PFSK-1 (cell line): ENCODE results near the gene EML1.

ENCODE experiments used
- POLR2AphosphoS5 ChIP-seq: IDR thresholded peaks from 2 replicates; pipeline ENCODE4 v1.6.1; 2012; ENCODE audit warnings: low read depth, mild to moderate bottlenecking, control low read depth, low read length, moderate library complexity
- REST ChIP-seq, 2 experiments: IDR thresholded peaks; 2 replicates each; pipeline versions ENCODE4 v1.6.1 to v1.8.0; 2011 to 2012; ENCODE audit warnings: low read depth in 2 of 2, low read length in 2 of 2, control low read depth in 1 of 2, inconsistent platforms in 1 of 2, mild to moderate bottlenecking in 1 of 2, moderate library complexity in 1 of 2; ENCODE audit not compliant: insufficient read depth in 1 of 2
- TAF1 ChIP-seq: IDR thresholded peaks from 2 replicates; pipeline ENCODE4 v1.6.1; 2012; ENCODE audit warnings: low read length, control low read depth, borderline replicate concordance; ENCODE audit not compliant: insufficient read depth

GRCh38 chr14:99928963-99929362, 135.8 kb downstream of the EML1 start:
- no peak for TF ChIP-seq TAF1
- no peak for TF ChIP-seq POLR2AphosphoS5
- no peak for TF ChIP-seq REST (IDR thresholded peaks at IDR 0.05; ENCODE audit: insufficient read depth in 1 of 2, low read depth in 2 of 2, low read length in 2 of 2)
